ENCODE results near the gene PUM1.

PUM1 gene

DNA sequence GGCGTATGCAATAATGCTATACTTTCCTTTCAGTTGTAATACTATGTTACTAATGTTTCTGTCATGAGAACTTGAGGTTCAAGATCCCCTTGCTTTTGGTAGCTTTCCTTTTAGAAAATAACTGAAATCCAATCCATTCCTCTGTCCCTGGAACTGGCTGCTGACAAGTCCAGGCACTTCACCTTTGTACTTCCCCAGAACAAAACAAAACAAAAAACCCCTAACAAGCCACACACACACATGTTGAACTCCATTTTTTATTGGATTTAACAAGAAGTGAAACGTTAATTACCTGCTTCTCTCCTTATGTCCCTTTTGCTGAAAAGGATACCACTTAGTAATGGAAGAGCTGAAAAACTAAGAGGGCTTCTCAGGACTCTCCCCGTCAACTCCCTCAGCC, 130.9 kb downstream of the PUM1 start:
- Histone ChIP-seq H3K4me1 (ENCODE audit: insufficient read depth, low read length) (peaks cover 13% of the 10 kb centered on the region; the same call in 1 of the 2 replicates), H3K27me3 (ENCODE audit: insufficient read depth, low read length) (no peaks in the 10 kb centered on the region), H3K4me3 (ENCODE audit: low read length) (no peak overlapping the region), H3K36me3 (ENCODE audit: insufficient read depth, low read length) (peaks cover 73% of the 10 kb centered on the region), H3K9me3 (ENCODE audit: insufficient read depth, low read depth, low read length) (no peaks in the 10 kb centered on the region), H3K9ac (ENCODE audit: low read depth, low read length) (no peak overlapping the region), H3K27ac (ENCODE audit: low read depth, low read length) (peak overlapping the region; percentile 2; the same call in 1 of the 2 replicates)
- WGBS = 97% methylated on average over 3 of the region's 3 CpGs

DNA sequence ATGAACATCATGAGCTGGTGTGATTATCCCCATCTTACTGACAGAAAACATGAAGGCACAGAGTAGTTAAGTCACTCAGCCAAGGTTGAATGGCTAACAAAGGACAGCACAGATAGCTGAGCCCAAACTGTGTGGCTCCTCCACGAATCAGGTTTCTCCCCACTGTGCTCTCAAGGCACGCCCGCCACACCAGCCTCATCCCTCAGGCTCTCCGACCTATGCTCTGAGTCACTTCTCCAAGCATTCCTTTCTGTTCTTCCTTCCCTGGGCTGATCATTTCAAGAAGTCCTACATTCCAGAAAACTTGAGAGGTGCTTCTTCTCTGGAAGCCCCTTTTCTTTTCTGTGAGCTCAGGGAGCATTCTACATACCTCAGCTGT, 131.7 kb downstream of the PUM1 start:
- H3K4me3 ChIP-seq (ENCODE audit: low read length) = no peak overlapping the region
- H3K9me3 ChIP-seq (ENCODE audit: insufficient read depth, low read depth, low read length) = no peaks in the 10 kb centered on the region
- H3K36me3 ChIP-seq (ENCODE audit: insufficient read depth, low read length) = peaks cover 66% of the 10 kb centered on the region
- H3K27me3 ChIP-seq (ENCODE audit: insufficient read depth, low read length) = no peaks in the 10 kb centered on the region
- 82% methylated on average over 4 of the region's 4 CpGs for WGBS
- no peak overlapping the region for H3K27ac ChIP-seq (ENCODE audit: low read depth, low read length)
- no peak overlapping the region; the same call in 1 of the 2 replicates for H3K9ac ChIP-seq (ENCODE audit: low read depth, low read length)
- H3K4me1 ChIP-seq (ENCODE audit: insufficient read depth, low read length) = peaks cover 13% of the 10 kb centered on the region; the same call in 1 of the 2 replicates

DNA sequence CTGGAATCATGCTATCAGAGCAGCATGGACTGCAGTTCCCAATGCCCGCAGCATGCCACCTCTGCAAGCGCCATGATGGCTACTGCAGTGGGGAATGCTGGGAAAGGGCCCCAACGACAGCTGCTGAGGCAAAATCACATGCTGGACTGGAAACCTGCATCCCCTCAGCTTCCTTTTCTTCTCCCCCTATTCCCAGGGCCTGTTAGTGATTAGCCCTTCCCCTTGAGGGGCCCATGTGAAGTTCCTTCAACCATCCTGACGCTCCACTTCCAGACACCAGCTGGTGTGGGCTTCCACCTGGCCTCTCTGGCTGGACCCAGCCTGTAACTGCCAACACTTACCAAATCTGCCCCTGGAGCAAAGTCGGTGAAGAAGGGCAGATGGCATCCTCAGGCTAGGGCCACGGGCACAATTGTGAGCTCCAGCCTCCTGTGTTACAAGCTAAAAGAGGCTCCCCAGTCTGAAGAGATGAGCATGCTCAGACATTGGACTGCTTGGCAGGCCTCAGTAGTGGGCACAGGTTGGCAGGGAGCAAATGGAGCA, 134.8 kb downstream of the PUM1 start:
- Histone ChIP-seq H3K9ac (ENCODE audit: low read depth, low read length) (no peak overlapping the region), H3K27ac (ENCODE audit: low read depth, low read length) (0 out of 2 replicates have a peak overlapping the region, but pooled peaks have one; percentile 19)

DNA sequence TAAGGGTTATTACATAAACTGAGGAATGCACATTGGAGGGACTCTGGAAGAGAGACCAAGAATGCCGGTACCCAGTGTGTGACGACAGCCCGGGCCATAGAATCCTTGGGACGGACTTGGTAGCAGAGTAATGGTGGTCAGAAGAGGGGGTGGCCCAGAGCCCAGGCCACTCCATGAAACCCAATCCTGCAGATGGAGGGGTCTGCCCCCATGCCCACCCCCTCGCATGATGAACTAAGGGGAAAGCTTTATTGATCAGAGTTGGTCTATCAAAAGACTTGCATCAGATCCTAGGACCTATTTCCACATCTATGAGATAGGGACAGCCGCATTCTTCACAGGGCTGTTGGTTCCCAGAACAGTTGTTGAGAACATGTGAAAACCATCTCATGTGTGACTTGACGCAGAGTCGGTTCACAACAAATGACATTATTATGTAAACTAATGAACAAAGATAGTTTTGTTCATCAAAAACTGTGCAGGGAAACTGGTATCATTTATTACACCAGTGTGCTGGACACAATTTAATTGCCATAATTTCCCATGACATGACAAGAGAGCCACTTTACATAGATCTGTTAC, 135.5 kb downstream of the PUM1 start:
- WGBS = 94% methylated on average over 8 of the region's 8 CpGs
- peaks cover 35% of the 10 kb centered on the region for H3K36me3 ChIP-seq (ENCODE audit: insufficient read depth, low read length)
- H3K4me3 ChIP-seq (ENCODE audit: low read length) = no peak overlapping the region
- H3K27ac ChIP-seq (ENCODE audit: low read depth, low read length) = no peak overlapping the region
- H3K27me3 ChIP-seq (ENCODE audit: insufficient read depth, low read length) = no peaks in the 10 kb centered on the region
- H3K4me1 ChIP-seq (ENCODE audit: insufficient read depth, low read length) = peaks cover 11% of the 10 kb centered on the region; the same call in 1 of the 2 replicates
- H3K9me3 ChIP-seq (ENCODE audit: insufficient read depth, low read depth, low read length) = no peaks in the 10 kb centered on the region
- no peak overlapping the region for H3K9ac ChIP-seq (ENCODE audit: low read depth, low read length)

More for the DNA sequence above, 134.8 kb downstream of the PUM1 start:
- peaks cover 40% of the 10 kb centered on the region for H3K36me3 ChIP-seq (ENCODE audit: insufficient read depth, low read length)
- H3K4me1 ChIP-seq (ENCODE audit: insufficient read depth, low read length) = peaks cover 13% of the 10 kb centered on the region; the same call in 1 of the 2 replicates
- 90% methylated on average over 6 of the region's 6 CpGs for WGBS
- H3K9me3 ChIP-seq (ENCODE audit: insufficient read depth, low read depth, low read length) = no peaks in the 10 kb centered on the region
- H3K4me3 ChIP-seq (ENCODE audit: low read length) = no peak overlapping the region
- H3K27me3 ChIP-seq (ENCODE audit: insufficient read depth, low read length) = no peaks in the 10 kb centered on the region

DNA sequence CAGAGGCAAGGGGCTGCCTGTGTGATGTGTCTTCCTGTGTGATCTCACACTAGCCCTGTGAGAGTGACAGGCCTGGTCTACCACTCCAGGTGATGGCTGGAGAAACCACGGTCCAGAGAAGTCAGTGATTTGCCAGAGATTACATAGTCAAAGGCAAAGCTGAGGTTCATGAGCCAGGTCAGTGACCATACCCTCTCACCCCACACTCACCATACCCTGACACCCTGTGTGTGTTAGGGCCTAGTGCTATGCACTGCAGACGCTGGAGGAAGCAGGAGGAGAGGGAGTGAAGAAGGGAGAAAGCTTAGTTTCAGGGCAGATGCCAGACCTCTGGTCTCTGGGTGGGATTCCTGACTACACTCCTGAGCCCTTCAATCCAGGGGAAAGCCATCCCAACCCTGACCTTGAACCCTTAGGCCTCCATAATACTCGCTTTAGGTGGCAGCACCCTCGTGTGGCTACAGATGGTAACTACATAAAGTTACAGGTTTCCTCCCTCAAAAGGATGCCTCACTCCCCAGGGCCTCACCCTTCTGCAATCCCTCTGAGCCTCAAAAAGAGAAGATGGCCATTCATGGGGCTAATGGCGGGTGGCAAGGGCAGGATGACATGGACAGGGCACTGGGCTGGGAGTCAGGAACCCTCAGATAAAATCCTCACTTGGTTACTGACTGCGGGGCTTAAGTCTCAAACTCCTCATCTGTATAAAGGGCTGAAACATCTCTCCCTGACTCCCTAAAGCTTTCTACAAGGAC, 136.2 kb downstream of the PUM1 start:
- 45% methylated on average over 6 of the region's 6 CpGs for WGBS

DNA sequence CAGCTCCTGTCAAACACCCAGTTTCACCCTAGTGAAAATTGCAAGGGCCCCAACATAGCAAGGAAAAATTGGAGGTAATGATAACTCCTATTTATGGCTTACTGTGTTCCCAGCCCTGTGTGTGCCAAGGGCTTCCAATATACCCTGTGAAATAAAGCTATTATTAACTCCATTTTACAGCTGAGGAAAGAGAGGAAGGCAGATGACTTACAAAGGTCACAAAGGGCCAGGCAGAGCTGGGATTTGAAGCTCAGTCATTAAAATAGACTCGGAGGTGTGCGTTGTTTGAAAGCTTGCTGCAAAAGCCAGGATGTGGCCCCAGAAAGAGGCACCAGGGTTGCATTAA, 136.8 kb downstream of the PUM1 start:
- Histone ChIP-seq H3K9me3 (ENCODE audit: insufficient read depth, low read depth, low read length) (no peaks in the 10 kb centered on the region), H3K27me3 (ENCODE audit: insufficient read depth, low read length) (no peaks in the 10 kb centered on the region), H3K4me3 (ENCODE audit: low read length) (no peak overlapping the region), H3K9ac (ENCODE audit: low read depth, low read length) (no peak overlapping the region), H3K4me1 (ENCODE audit: insufficient read depth, low read length) (0 out of 2 replicates have a peak, but pooled peaks cover under 1% of the 10 kb centered on the region), H3K27ac (ENCODE audit: low read depth, low read length) (no peak overlapping the region), H3K36me3 (ENCODE audit: insufficient read depth, low read length) (peaks cover 22% of the 10 kb centered on the region)
- WGBS = 90% methylated on average over 2 of the region's 2 CpGs

More for the DNA sequence above, 136.2 kb downstream of the PUM1 start:
- Histone ChIP-seq H3K9ac (ENCODE audit: low read depth, low read length) (no peak overlapping the region), H3K27me3 (ENCODE audit: insufficient read depth, low read length) (no peaks in the 10 kb centered on the region), H3K27ac (ENCODE audit: low read depth, low read length) (no peak overlapping the region), H3K9me3 (ENCODE audit: insufficient read depth, low read depth, low read length) (no peaks in the 10 kb centered on the region), H3K36me3 (ENCODE audit: insufficient read depth, low read length) (peaks cover 28% of the 10 kb centered on the region), H3K4me1 (ENCODE audit: insufficient read depth, low read length) (peaks cover 6% of the 10 kb centered on the region; the same call in 1 of the 2 replicates), H3K4me3 (ENCODE audit: low read length) (no peak overlapping the region)

DNA sequence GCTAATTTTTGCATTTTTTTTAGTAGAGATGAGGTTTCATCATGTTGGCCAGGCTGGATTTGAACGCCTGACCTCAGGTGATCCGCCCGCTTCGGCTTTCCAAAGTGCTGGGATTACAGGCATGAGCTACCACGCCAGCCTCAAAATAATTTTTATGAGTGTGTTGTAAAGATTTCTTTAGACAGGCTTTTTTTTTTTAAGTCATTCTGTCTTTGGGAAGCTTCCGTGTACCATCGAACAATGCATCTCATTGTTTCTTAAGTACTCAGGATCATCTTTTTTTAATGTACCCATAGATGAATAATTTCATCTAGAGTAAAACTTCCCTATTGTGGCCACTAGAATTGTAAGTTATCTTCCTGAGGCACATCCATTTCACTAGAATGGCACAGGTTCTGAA, 137.3 kb downstream of the PUM1 start:
- Histone ChIP-seq H3K9me3 (ENCODE audit: insufficient read depth, low read depth, low read length) (no peaks in the 10 kb centered on the region), H3K27me3 (ENCODE audit: insufficient read depth, low read length) (no peaks in the 10 kb centered on the region), H3K36me3 (ENCODE audit: insufficient read depth, low read length) (peaks cover 16% of the 10 kb centered on the region), H3K9ac (ENCODE audit: low read depth, low read length) (no peak overlapping the region), H3K4me1 (ENCODE audit: insufficient read depth, low read length) (no peaks in the 10 kb centered on the region), H3K4me3 (ENCODE audit: low read length) (no peak overlapping the region), H3K27ac (ENCODE audit: low read depth, low read length) (no peak overlapping the region)
- 88% methylated on average over 7 of the region's 7 CpGs for WGBS

DNA sequence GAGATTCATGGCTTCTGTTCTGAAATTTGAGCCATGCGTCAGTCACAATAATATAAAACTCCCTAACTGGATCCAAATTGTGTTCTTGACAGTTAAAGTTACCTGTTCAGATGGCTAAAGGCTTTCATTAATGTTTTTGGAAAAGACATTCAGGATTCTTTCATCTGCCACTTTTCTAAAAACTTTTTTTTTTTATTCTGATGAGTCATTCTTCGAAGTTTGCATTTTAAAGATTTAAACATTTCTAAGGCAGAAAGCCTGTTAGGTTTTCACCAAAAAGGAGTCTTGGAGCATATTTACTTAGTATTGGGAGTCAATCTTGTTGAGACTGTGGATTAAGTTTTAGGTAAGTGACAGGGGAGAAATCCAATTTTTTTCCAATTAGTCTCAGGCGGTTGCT, 138.1 kb downstream of the PUM1 start:
- H3K9me3 ChIP-seq (ENCODE audit: insufficient read depth, low read depth, low read length) = no peaks in the 10 kb centered on the region
- no peaks in the 10 kb centered on the region for H3K4me1 ChIP-seq (ENCODE audit: insufficient read depth, low read length)
- 92% methylated on average over 3 of the region's 3 CpGs for WGBS

DNA sequence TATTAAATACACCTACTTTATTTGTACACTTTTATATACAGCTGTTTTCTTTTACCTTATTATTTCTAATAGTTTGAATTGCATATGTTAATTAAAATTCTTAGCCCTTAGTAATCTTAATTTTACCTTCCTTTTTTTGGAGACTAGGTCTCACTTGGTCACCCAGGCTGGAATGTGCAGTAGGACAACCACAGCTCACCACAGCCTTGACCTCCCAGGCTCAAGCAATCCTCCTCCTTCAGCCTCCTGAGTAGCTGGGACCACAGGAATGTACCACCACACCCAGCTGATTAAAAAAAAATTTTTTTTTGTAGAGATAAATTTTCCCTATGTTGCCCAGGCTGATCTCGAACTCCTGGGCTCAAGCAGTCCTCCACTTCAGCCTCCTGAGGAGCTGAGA, 141.9 kb downstream of the PUM1 start:
- Histone ChIP-seq H3K4me1 (ENCODE audit: insufficient read depth, low read length) (no peaks in the 10 kb centered on the region), H3K27ac (ENCODE audit: low read depth, low read length) (no peak overlapping the region), H3K9ac (ENCODE audit: low read depth, low read length) (no peak overlapping the region), H3K4me3 (ENCODE audit: low read length) (no peak overlapping the region), H3K9me3 (ENCODE audit: insufficient read depth, low read depth, low read length) (no peaks in the 10 kb centered on the region), H3K27me3 (ENCODE audit: insufficient read depth, low read length) (no peaks in the 10 kb centered on the region), H3K36me3 (ENCODE audit: insufficient read depth, low read length) (no peaks in the 10 kb centered on the region)
- WGBS = 100% methylated on average over 1 of the region's 1 CpG

More for the DNA sequence above, 138.1 kb downstream of the PUM1 start:
- Histone ChIP-seq H3K36me3 (ENCODE audit: insufficient read depth, low read length) (peaks cover 10% of the 10 kb centered on the region), H3K4me3 (ENCODE audit: low read length) (no peak overlapping the region), H3K27me3 (ENCODE audit: insufficient read depth, low read length) (no peaks in the 10 kb centered on the region), H3K27ac (ENCODE audit: low read depth, low read length) (no peak overlapping the region), H3K9ac (ENCODE audit: low read depth, low read length) (no peak overlapping the region)

DNA sequence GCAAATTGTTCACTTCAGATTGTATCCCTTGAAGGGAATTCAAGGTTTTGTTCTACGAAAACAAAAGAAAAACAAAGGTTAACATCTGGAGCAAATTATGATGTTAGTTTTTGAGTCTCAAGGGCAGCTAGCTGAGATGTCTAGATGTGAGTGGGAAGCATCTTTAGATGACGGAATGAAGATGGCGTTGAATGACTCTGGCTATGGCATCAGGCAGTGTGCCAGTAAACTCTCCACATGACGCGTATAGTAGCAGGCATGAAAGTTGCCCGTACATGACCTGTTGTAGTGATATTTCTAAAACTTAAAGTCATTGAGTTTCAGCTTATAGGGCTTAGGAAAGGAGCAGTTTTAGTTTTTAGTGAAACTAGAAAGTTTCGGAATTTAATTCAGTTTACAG, 144.7 kb downstream of the PUM1 start:
- WGBS = 96% methylated on average over 7 of the region's 7 CpGs
- Histone ChIP-seq H3K27me3 (ENCODE audit: insufficient read depth, low read length) (no peaks in the 10 kb centered on the region), H3K4me1 (ENCODE audit: insufficient read depth, low read length) (no peaks in the 10 kb centered on the region), H3K9ac (ENCODE audit: low read depth, low read length) (no peak overlapping the region), H3K9me3 (ENCODE audit: insufficient read depth, low read depth, low read length) (no peaks in the 10 kb centered on the region), H3K27ac (ENCODE audit: low read depth, low read length) (no peak overlapping the region), H3K36me3 (ENCODE audit: insufficient read depth, low read length) (no peaks in the 10 kb centered on the region), H3K4me3 (ENCODE audit: low read length) (no peak overlapping the region)

DNA sequence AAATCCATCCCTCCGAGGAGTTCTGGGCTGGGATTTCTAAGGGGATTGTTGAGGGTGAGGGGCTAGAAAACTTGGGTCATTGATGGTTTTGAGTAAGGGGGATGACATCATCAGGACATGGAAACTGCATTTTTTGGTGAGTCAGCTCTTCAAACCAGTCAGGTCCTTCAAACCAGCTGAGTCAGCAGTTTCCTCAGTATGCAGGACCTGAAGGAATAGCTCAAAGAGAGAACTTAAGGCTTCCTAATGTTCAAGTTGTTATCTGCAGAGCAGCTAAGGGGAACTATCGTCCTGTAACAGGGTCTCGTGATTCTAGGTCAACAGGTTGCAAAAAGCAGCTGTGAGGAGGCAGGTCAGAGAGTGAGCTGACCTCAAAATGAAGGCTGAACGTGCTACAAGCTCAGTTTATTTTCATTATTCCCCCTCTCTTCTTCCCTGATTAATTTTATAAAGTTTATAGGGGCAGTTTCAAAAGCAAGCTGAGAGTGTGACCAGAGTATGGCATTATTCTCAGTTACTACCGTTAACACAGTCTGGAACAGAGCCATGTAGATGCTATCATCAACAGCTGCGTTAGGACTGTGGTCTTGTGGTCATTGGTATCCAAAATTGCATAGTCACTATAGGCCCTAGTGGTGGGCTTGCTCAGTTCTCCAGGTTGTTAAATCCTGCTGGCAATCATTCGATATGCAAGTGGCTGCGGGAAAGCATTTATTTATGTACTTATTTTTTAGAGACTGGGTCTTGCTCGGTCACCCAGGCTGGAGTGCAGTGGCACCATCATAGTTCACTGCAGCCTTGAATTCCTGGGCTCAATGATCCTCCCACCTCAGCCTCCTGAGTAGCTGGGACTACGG, 146.3 kb downstream of the PUM1 start:
- 91% methylated on average over 9 of the region's 10 CpGs for WGBS
- no peaks in the 10 kb centered on the region for H3K36me3 ChIP-seq (ENCODE audit: insufficient read depth, low read length)

More for the DNA sequence above, 146.3 kb downstream of the PUM1 start:
- Histone ChIP-seq H3K27me3 (ENCODE audit: insufficient read depth, low read length) (no peaks in the 10 kb centered on the region), H3K4me3 (ENCODE audit: low read length) (no peak overlapping the region), H3K27ac (ENCODE audit: low read depth, low read length) (no peak overlapping the region), H3K9ac (ENCODE audit: low read depth, low read length) (no peak overlapping the region), H3K9me3 (ENCODE audit: insufficient read depth, low read depth, low read length) (no peaks in the 10 kb centered on the region), H3K4me1 (ENCODE audit: insufficient read depth, low read length) (no peaks in the 10 kb centered on the region)
